Ammon's horn (tissue), 1 donor: Measurements from ENCODE around the gene EBP.
A peak's percentile ranks its signal among the peaks of the same experiment; 100 is the strongest.

Experiments
- DNase-seq: peaks from one replicate; pipeline ENCODE4 v3.0.0-alpha.2; 2016; ENCODE audit warnings: low spot score

The EBP gene

DNA sequence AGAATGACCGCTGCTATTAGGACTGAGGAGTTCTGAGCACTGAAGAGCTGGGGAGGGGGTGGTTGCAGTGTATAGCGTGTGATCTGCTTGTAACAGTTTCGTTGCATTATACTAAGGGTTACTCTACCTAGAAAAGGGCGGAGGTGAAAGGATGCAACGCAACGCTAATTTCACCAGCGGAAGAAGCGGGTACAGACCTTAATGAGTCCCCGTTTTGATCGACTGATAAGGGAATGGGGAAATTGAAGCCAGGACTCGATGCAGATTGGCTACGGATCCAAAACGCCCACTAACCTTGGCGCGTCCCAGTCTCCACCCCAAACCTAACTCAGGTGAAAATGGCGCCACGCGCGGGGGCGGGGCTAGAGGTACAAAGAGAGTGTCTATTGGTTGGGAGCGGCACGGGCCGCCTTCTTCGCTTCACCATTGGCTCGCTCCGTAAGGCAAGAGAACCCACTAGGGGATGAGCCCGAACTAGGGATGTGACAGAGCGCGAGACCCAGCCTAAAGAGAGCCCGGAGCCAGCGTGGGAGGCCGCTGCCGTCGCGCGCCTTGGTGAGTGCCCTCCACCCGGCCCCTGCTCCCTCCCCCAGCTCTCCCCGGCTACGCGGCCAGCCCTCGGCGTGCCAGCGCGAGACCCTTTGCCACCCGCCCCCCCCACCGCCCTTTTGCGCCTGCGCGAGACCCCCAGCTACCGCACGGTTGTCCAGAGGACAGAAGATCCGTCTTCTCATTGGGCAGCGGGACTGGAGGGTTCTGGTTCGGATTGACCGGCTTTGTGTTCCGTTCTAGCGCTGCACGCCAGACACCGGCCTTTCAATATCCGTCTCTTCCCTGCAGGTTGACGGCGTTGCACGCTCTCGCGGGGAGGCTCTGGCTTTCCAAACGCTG, at the start of gene EBP:
Gene EBP, plus strand, starts transcription at position 456 of the 891 bp plus-strand sequence. CDS start 1,964 bp downstream, outside the sequence.
- DNase-seq: peak; percentile 89

DNA sequence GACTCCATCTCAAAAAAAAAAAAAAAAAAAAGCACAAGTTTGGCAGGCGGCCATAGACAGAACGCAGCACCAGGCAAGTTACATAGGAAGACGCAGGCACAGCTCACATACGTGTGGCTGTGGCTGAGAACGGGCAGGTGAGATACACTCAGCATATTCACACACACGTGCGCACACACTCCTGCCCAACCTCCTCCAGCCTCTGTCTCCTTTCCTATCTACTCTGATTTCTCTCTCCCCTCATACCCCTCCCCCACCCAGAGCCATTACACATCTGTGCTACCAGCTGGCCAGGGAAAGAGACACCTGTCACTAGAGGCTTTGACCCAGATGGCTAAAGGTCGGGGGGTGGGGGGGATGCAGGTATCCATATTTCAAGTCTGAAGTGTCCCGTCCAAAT, 49.4 kb upstream of the EBP start:
- no peak for DNase-seq

DNA sequence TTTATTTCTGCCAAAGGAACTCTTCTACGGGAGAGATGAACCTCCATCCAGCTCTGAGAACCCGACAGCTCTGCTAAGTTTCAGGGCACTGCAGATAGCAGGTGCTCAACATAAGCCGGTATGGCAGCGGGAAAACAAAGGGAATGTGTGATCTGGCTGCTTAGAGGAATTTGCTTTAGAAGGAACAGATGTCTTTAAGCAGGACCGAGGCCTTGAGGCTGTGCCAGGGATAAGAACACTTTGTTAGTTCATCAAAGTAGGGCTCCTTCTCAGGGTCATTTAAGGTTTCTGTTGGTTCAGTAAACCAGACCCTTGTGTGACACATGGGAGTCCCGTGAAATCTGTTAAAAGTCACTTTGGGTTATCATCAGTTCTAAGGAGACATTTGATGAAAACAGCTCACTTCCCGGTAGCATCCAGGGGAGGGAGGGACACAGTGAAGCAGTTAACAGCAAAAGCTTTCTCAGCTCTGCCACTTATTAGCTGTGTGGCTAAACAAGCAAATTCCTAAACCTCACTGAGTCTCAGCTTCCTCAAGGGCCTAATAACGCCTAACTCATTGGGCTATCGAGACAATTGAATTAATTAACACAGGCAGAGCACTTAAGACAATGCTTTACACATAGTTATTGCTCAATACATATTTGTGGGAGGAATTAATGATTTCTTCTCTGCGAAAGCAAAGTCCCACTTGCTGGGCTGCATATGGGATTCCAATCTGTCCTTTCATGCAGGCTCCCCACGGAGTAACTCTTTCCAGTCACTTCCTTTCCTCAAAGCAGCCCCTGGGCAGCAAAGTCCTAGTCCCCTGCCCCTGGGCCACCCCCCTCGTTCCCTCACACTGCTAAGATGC, 48.5 kb upstream of the EBP start:
- DNase-seq: no peak

DNA sequence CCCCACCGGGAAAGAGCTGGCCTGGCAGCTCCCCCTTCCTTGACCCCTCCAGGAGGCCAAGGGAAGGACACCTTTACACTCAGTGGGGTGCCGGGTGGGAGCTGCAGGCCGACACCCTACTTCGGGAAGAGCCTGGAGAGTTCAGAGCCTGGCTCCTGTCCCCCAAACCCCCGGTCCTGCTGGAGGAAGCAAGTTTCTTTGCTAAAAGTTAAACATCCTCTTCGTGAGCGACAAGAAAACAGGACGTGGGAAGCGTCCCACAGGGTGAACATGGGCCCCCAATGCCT, 48.0 kb upstream of the EBP start:
- DNase-seq: no peak

DNA sequence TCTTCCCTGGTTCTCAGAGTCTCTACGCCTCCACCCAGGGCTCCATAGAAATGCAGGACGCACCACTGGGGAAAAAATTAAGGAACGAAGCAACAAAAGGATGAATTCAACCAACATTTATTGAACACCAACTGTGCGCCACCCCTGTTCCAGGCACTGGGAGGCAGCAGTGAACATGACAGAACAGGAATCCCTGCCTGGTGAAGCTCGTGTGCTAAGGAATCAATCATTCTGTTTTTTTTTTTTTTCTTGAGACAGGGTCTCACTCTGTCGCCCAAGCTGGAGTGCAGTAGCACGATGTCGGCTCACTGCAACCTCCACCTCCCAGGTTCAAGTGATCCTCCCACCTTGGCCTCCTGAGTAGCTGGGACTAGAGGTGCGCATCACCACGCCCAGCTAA, 47.5 kb upstream of the EBP start:
- DNase-seq: no peak

DNA sequence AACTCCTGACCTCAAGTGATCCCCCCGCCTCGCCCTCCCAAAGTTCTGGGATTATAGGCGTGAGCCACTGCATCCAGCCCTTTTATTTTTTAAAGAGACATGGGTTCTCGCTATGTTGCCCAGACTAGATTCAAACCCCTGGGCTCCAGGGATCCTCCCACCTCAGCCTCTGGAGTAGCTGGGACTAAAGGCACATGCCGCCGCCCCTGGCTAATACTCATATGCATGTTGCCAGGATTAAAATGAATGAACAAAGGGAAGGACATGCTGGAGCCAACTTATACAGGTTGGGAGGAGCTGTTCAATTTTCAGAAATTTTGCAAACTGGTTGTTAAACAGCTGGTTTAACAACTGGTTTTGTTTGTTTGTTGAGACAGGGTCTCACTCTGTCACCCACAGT, 47.0 kb upstream of the EBP start:
- DNase-seq: no peak

DNA sequence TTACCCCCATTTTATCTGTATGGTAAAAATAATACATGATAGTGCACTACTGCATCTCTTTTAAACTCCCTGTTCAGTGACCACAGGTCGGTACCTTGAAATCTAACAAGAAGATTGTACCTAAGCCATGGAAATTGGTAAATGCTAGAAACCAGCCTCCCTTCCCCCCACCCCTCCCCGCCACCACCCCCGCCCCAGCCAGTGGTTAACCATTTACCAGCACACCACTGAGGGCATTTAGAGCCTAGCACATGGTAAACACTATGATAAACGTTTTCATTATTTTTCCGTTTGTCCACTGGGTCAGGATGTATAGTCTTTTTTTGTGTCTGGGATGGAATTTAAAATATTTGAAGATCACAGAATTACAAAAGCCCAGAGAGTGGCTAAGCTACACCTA, 46.3 kb upstream of the EBP start:
- no peak for DNase-seq

DNA sequence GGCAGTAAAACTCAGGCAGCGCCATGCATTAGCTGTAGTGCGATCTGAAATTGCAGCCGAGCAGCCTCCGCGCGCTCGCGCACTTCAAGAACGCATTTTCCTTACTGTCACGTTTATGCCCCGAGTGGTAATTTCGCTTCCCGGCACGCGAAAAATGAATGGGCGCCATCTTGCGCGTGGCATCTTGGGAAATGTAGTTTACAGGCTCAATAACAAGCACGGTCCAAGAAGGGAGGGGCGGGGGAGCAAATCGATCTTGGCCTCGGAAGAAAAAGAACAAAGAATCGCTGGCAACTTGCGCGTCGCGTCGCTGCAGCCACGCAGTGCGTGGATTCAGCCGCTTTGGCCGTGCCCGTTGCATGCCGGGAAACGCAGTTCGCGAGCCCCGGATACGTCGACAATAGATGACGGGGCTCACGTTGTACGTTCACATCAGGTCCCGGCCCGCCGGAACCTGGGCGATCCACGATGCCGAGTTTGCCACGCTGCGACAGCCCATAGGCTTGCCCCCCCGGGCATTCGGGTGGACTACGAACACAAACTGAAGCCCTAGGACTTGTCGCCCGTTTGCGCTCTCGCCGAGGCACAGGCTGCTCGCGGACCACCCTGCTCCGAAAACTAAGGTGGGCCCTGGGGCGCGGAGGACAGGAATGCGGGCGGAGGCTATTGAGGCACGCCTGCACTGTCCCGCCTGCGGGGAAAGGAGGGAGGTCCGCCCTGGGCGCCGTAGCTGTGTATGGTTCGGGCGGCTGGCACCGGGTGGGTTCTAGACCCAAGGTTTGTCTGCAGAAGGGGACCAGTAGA, 45.6 kb upstream of the EBP start, which contains the start of gene FTSJ1:
Gene FTSJ1, plus strand, starts transcription at position 426 of the 804 bp plus-strand sequence. CDS start 1,849 bp downstream, outside the sequence.
- peak; percentile 95 for DNase-seq

DNA sequence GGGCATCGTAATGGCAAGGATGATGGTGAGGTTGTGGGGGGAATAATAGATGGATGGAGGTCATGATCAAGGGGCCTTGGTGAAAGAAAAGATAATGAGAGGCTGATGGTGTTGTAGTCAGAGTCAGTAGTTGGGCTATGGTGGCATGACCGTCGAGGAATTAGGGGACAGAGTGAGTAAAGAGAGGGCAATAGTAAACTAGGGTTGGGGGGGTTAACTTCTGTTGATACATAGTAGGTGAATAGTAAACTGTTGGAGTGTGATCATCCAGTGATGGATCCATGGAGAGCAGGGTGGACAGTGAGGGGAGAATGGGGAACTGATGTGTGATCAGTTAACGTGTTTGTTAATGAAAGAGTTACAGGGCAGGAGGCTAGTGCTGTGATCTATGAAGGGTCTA, 44.7 kb upstream of the EBP start:
- no peak for DNase-seq

DNA sequence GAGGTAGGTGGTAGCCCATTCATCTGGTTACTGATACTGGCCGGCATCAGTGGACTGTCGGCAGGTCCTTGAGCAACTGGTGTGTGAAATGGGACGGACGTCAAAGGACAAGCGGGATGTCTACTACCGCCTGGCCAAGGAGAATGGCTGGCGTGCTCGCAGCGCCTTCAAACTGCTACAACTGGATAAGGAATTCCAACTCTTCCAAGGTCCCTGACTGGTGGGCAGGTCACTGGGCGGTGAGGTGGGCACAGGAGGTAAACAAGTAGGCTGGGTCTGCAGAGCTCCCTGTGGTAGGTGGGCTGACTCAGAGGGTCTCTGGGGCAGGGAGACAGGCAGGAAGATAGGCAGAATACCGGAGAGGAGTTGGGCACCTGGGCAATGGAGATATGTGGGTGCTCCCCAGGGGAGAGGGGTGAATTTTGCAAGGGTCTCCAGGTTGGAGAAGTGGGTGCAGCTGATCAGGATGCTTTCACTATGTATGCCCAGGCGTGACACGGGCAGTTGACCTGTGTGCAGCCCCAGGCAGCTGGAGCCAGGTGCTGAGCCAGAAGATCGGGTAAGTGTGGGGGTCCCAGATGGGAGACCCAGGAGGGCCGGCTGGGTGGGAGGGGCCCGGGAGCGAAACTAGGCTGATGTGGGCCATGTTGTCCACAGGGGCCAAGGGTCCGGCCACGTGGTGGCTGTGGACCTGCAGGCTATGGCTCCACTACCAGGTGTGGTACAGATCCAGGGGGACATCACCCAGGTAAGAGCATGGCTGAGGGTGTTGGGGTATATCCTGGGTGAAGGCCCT, 43.5 kb upstream of the EBP start:
- no peak for DNase-seq

DNA sequence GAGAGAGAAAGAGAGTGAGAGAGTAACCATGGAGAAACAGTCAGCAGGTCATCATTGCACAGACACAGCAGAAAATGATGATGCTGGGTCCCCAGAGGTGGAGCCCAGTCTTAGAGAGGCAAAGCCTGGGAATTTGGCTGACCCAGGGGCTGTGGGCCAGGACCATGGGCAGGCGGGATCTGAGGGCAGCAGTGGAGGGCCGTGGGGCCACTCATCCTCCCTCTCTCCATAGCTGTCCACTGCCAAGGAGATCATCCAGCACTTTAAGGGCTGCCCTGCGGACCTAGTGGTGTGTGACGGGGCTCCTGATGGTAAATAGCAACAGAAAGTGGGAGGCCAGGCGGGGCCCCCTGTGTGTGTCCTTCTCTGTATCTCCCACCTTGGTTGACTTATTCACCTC, 42.8 kb upstream of the EBP start:
- no peak for DNase-seq

DNA sequence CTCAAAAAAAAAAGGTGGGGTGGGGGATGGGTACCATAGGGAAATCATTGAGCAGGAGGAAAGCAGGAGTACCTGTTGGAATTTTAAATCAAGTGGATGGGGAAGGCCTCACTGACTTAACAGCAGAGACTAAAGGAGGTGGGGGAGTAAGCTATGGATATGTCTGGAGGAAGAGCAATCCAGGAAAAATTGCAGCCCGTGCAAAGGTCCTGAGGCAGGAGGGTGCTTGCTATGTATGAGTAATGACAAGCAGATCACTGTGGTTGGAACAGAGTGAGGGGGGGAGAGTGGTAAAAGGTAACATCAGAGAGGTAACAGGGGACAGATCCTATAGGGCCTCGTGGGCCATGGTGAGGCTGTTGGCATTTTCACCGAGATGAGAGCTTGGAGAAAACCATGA, 41.5 kb upstream of the EBP start:
- no peak for DNase-seq

DNA sequence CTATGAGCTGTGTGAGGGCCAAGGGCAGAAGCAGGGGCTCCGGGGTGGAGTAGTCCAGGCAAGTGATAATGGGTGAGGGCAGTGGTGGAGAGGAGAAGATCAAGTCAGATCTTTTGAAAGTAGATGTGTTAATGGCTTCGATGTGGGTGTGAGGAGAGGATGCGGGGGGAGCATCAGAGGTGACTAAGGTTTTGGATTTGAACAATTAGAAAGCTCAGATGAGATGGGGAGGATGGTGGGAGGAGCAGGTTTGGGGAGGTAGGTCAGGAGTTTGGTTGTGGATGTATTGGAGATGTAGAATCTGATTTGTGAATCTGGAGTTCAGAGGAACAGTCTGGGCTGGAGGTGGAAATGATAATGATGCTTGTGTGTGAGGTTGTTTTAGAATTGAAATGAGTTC, 41.0 kb upstream of the EBP start:
- DNase-seq: no peak

DNA sequence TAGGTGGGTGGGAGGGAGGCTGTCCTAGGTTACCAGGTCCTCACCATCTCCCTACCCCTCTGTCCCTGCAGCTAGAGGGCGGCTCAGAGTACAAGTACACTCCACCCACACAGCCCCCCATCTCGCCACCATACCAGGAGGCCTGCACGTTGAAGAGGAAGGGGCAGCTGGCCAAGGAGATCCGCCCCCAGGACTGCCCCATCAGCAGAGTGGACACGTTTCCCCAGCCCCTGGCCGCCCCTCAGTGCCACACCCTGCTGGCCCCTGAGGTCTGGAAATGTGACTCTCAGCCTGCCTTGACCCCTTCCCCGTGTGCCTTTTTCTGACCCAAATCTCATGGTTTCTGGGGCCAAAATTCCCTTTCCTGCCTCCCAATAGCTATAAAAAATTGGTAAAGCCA, 39.1 kb upstream of the EBP start:
- DNase-seq: no peak

DNA sequence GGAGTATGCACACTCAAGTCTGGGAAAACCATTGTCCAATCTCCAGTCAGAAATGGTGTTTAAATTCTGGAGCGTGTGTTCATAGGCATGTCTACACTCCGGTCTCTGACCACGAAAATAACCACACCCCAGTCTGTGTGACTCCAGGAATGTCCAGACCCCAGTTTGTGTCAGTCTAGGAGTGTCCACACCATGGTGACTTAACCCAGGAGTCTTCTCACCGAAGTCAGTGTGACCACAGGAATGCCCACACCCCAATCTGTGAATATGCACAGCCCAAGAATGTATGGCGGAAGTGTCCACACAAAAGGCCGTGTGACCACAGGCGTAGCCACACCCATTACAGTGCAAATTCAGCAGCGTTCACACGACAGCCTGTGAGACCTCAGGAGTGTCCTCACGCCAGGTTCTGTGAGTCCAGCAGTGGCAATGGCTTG, 34.2 kb upstream of the EBP start:
- no peak for DNase-seq

DNA sequence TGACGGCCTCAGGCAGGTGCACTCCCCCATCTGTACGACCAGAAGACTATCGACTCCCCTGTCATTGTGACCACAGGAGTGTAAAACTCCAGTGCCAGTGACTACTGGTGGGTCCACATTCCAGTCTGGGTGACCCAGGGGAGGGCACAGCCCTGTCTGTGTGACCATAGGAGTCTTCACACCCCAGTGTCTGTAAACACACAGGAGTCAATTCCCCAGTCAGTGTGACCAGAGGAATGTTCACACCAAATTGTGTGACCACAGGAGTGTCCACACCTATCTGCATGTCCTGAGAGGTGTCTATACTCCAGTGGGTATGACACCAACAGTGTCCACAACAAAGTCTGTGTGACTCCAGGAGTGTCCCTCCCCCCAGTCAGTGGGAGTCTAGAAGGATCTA, 33.6 kb upstream of the EBP start:
- DNase-seq: no peak

DNA sequence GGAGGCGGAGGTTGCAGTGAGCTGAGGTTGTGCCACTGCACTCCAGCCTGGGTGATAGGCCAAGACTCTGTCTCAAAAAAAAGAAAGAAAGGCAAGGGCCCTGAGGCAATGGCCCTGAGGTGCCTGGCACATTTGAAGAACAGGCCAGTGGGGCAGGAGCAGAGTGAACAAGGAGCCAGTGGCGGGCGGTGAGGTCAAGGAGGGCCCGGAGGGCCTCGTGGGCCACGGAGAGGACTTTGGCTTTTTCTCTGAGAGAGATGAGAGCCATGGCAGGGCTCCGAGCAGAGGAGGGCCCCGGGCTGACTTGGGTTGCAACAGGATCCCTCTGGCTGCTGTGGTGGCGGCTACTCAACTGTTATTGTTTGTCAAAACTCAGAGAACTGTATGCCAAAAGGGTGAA, 32.3 kb upstream of the EBP start:
- no peak for DNase-seq

DNA sequence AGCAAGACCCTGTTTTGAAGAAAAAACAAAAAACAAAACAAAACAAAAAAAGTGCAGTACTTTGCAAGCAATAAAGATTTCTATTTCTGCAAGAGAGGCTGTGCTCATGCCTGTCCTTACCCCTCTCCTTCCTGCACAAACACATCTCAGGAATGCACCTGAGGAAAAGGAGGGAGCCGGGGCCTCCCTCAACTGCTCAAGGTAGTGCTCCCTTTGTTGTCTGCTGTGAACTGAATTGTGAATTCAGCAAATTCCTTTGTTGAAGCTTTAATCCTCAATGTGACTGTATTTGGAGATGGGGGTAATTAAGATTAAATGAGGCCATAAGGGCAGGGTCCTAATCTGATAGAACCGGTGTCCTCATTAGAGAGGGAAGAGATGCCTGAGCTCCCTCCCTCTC, 31.7 kb upstream of the EBP start:
- DNase-seq: no peak

DNA sequence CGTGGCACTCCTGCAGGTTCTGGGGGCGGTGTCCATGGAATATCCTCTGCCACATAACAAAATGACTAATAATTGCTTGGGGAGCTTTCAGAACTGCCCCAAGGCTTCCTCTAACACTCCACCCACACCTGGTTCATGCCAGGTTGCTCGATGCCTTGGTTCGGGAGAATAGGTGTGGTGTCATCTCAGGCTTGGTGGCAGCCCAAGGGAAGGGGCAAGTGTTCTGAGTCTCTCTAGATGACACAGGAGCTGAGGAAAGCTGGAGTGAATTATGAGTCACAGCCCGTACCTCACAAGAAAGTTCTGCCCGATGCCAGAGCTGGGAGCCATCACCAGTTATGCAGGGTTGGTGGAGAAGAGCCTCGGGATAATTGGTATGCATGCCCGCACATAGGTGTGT, 30.9 kb upstream of the EBP start:
- no peak for DNase-seq

DNA sequence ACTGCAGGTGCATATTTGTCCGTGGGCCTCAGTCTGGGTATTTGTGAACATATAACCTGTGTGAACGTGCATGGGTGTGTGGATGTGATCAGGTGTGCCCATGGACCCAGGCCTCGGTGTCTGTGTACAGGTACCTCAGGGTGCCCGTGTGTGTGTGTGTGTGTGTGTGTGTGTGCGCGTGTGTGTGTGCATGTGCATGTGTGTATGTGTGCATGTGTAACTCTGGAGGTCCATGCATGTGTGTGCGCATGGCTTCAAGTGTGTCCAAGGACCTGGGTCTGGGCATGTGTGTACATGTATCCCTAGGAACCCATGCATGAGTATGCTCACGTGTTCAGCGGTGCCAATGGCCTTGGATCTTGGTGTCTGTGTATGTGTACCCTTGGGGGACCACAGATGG, 29.8 kb upstream of the EBP start:
- no peak for DNase-seq

DNA sequence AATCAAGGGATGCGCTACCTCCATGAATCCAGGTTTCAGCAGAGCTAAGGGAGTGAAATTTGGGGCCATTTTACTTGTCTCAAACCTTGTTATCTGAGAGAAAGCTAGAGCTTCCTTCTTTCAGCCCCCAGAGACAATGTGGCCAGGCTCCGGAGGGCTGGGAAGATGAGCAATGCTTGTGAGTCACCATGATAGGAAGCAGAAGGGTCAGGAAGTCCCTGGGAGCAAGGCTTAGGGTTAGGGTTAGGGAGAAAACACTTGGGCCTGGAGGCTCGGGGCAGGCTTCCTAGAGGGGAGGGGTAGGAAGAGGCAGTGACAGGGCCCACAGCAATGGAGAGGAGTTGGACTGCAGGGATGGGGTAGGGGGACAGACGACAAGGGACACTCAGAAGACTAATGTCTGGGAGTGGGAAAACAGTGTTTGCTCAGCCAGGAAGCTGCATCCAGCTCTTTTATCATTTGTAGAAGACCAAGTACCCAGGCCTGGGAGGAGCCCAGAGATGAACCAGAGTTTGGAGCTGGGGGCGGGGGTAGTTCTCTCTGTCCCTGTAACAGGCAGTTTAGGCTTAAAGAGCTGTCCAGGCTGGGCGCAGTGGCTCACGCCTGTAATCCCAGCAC, 29.2 kb upstream of the EBP start:
- no peak for DNase-seq
